IMR-90 (cell line): ENCODE results near the gene MRPL21. TPM values are rescaled to one million over a fixed set of nuclear protein-coding genes. Genes with fewer than 3 reads are reported as not detected.

ENCODE experiments used
- ATAC-seq: fragments of 200-7000 bp; cut with Tn5 transposase; 2 replicates; pipeline ENCODE4 v1.9.1; 2020; ENCODE audit warnings: low read depth, mild to moderate bottlenecking, moderate library complexity
- BruUV-seq: library from RNA; stranded (reverse); fragments of 400-500 nt; replicated peaks from 2 replicates; lab custom pipeline; 2021; lab: Mats Ljungman, UMichigan
- CTCF ChIA-PET: fragments of 300-600 bp; formaldehyde crosslinking; extraction: SDS; loops from one replicate; lab custom pipeline; 2021; ENCODE audit warnings: antibody characterized with exemption; lab: Yijun Ruan, JAX
- POLR2A ChIA-PET: fragments of 300-600 bp; sonication (Branson Sonifier 250); formaldehyde crosslinking; loops from one replicate; lab custom pipeline; 2022; ENCODE audit warnings: antibody characterized with exemption; ENCODE audit not compliant: unreplicated experiment; lab: Charles Lee
- DNase-seq: peaks from one replicate; pipeline ENCODE4 v3.0.0; 2013
- H2AFZ ChIP-seq: replicated peaks from 2 replicates; pipeline ENCODE3; 2013; ENCODE audit warnings: low read length, mild to moderate bottlenecking; ENCODE audit not compliant: poor library complexity
- H2AK5ac ChIP-seq: 2 replicates; pipeline ENCODE4 v1.6.1; 2013; ENCODE audit warnings: low read depth, low read length, inconsistent platforms
- H2AK9ac ChIP-seq: replicated peaks from 2 replicates; pipeline ENCODE3; 2013; ENCODE audit warnings: mild to moderate bottlenecking, low read depth, low read length, moderate library complexity; ENCODE audit not compliant: poor library complexity
- H2BK120ac ChIP-seq: 2 replicates; pipeline ENCODE4 v1.6.1; 2013; ENCODE audit warnings: low read depth, low read length, inconsistent platforms
- H2BK15ac ChIP-seq: 3 replicates; pipeline ENCODE4 v1.6.1; 2013; ENCODE audit warnings: low read depth, low read length, inconsistent platforms
- H2BK20ac ChIP-seq: 2 replicates; pipeline ENCODE4 v1.6.1; 2013; ENCODE audit warnings: low read depth, mild to moderate bottlenecking, inconsistent platforms, low read length, moderate library complexity
- H2BK5ac ChIP-seq: 2 replicates; pipeline ENCODE4 v1.6.1; 2013; ENCODE audit warnings: mild to moderate bottlenecking, low read depth, low read length, inconsistent platforms; ENCODE audit not compliant: poor library complexity, severe bottlenecking
- H3K14ac ChIP-seq: replicated peaks from 2 replicates; pipeline ENCODE4 v1.6.1; 2013; ENCODE audit warnings: low read depth, low read length, inconsistent platforms
- H3K18ac ChIP-seq: 2 replicates; pipeline ENCODE4 v1.6.1; 2013; ENCODE audit warnings: low read depth, low read length, control low read depth
- H3K23ac ChIP-seq: 2 replicates; pipeline ENCODE4 v1.6.1; 2013; ENCODE audit warnings: low read depth, low read length, inconsistent platforms
- H3K27ac ChIP-seq: 2 replicates; pipeline ENCODE4 v1.5.1; 2013; ENCODE audit warnings: mild to moderate bottlenecking, control low read depth, low read length; ENCODE audit not compliant: insufficient read depth
- H3K27me3 ChIP-seq: 2 replicates; pipeline ENCODE4 v1.6.1; 2013; ENCODE audit warnings: low read length; ENCODE audit not compliant: control insufficient read depth, insufficient read depth
- H3K36me3 ChIP-seq: 2 replicates; pipeline ENCODE4 v1.6.1; 2013; ENCODE audit warnings: low read length, mixed read lengths; ENCODE audit not compliant: control insufficient read depth, insufficient read depth
- H3K4ac ChIP-seq: 2 replicates; pipeline ENCODE4 v1.6.1; 2013; ENCODE audit warnings: low read depth, low read length, inconsistent platforms
- H3K4me1 ChIP-seq: 2 replicates; pipeline ENCODE4 v1.6.1; 2013; ENCODE audit warnings: low read length, mixed read lengths; ENCODE audit not compliant: control insufficient read depth, insufficient read depth
- H3K4me2 ChIP-seq: 2 replicates; pipeline ENCODE4 v1.6.1; 2013; ENCODE audit warnings: low read depth, mild to moderate bottlenecking, control low read depth, low read length, moderate library complexity
- H3K4me3 ChIP-seq: 2 replicates; pipeline ENCODE4 v1.5.1; 2013; ENCODE audit warnings: low read depth, mild to moderate bottlenecking, control low read depth, low read length, moderate library complexity; ENCODE audit not compliant: insufficient read depth
- H3K56ac ChIP-seq: 2 replicates; pipeline ENCODE4 v1.6.1; 2013; ENCODE audit warnings: low read length, inconsistent platforms; ENCODE audit not compliant: insufficient read depth; ENCODE audit errors: extremely low read depth
- H3K79me1 ChIP-seq, 2 experiments: 2 replicates each; pipeline ENCODE4 v1.6.1; 2013; ENCODE audit warnings: low read length in 2 of 2, inconsistent platforms in 1 of 2, low read depth in 1 of 2
- H3K9ac ChIP-seq: 2 replicates; pipeline ENCODE4 v1.6.1; 2013; ENCODE audit warnings: low read depth, low read length, control low read depth
- H3K9me1 ChIP-seq: 2 replicates; pipeline ENCODE4 v1.6.1; 2013; ENCODE audit warnings: low read length, inconsistent platforms; ENCODE audit not compliant: insufficient read depth
- H3K9me3 ChIP-seq: 2 replicates; pipeline ENCODE4 v1.6.1; 2013; ENCODE audit warnings: low read length; ENCODE audit not compliant: control insufficient read depth, insufficient read depth
- H4K20me1 ChIP-seq: 2 replicates; pipeline ENCODE4 v1.6.1; 2013; ENCODE audit warnings: low read length, inconsistent platforms; ENCODE audit not compliant: insufficient read depth
- H4K5ac ChIP-seq: 2 replicates; pipeline ENCODE4 v1.6.1; 2013; ENCODE audit warnings: mild to moderate bottlenecking, low read depth, low read length, control low read depth
- H4K8ac ChIP-seq, 2 experiments: 2 replicates each; pipeline ENCODE4 v1.6.1; 2013; ENCODE audit warnings: low read depth in 2 of 2, low read length in 2 of 2, control low read depth in 1 of 2, inconsistent platforms in 1 of 2
- H4K91ac ChIP-seq: 2 replicates; pipeline ENCODE4 v1.6.1; 2013; ENCODE audit warnings: low read depth, low read length, inconsistent platforms; ENCODE audit not compliant: insufficient read depth
- CEBPB ChIP-seq: IDR thresholded peaks from 2 replicates; pipeline ENCODE4 v1.6.1; 2012; ENCODE audit warnings: low read depth, low read length, improper control_type of control experiment
- CHD1 ChIP-seq: IDR thresholded peaks from 2 replicates; pipeline ENCODE4 v1.6.1; 2012; ENCODE audit warnings: low read depth, low read length, improper control_type of control experiment
- FOS ChIP-seq: fragments of 150-350 bp; IDR thresholded peaks from 2 replicates; pipeline ENCODE4 v1.6.1; 2016; ENCODE audit warnings: low read depth, low read length
- MAFK ChIP-seq: IDR thresholded peaks from 2 replicates; pipeline ENCODE4 v1.6.1; 2012; ENCODE audit warnings: low read depth, low read length, improper control_type of control experiment
- MXI1 ChIP-seq: IDR thresholded peaks from 2 replicates; pipeline ENCODE4 v1.6.1; 2012; ENCODE audit warnings: low read depth, mild to moderate bottlenecking, low read length, moderate library complexity, borderline replicate concordance
- NFE2L2 ChIP-seq: fragments of 150-350 bp; IDR thresholded peaks from 2 replicates; pipeline ENCODE4 v1.6.1; 2016; ENCODE audit warnings: low read depth, mild to moderate bottlenecking, low read length
- POLR2A ChIP-seq: IDR thresholded peaks from 2 replicates; pipeline ENCODE4 v1.6.1; 2012; ENCODE audit warnings: mild to moderate bottlenecking, low read depth, low read length
- RAD21 ChIP-seq: IDR thresholded peaks from 2 replicates; pipeline ENCODE4 v1.6.1; 2012; ENCODE audit warnings: low read length, improper control_type of control experiment
- USF2 ChIP-seq: fragments of 150-350 bp; IDR thresholded peaks from 2 replicates; pipeline ENCODE4 v1.6.1; 2017; ENCODE audit warnings: mild to moderate bottlenecking, antibody characterized with exemption, low read length, low read depth
- WGBS, 2 experiments: methylation state at CpG; one replicate each; pipeline versions ENCODE4 v1.1.5 to v1.1.7; 2013; ENCODE audit warnings: missing lambda C conversion rate in 2 of 2; ENCODE audit not compliant: insufficient read length in 1 of 2; ENCODE audit errors: extremely low coverage in 2 of 2; 5-methylcytosine and 5-hydroxymethylcytosine counted together
- dilution Hi-C: fragments of 300-500 bp; cut with HindIII; formaldehyde crosslinking; loops from one replicate; pipeline ENCODE4 v1.14.3; 2018; ENCODE audit warnings: low sequenced_read_pairs; ENCODE audit not compliant: unreplicated experiment
- in situ Hi-C: fragments of 300-500 bp; cut with MboI; formaldehyde crosslinking; loops from 3 replicates; pipeline ENCODE4 v1.14.3; 2019; ENCODE audit warnings: low sequenced_read_pairs, inconsistent platforms, mixed read lengths
- intact Hi-C: fragments of 100-400 bp; cut with micrococcal nuclease; formaldehyde crosslinking; loops from 2 replicates; pipeline ENCODE4 v1.10.0; 2022
- polyA plus RNA-seq, 3 experiments: library from polyadenylated mRNA; depleted of rRNA; stranded (reverse); fragments of >200 nt; gene quantifications; 2 replicates each; pipeline ENCODE4 v1.2.3, GENCODE V29; 2012; ENCODE audit warnings: low replicate concordance in 1 of 3
- total RNA-seq: library from RNA; depleted of rRNA; stranded (reverse); fragments of >200 nt; gene quantifications from 2 replicates; pipeline ENCODE4 v1.2.3, GENCODE V29; 2012
- TF ChIP-seq, protein P1 (sequence below): conservative IDR thresholded peaks from 2 replicates; pipeline ENCODE4 v1.5.1; 2012; ENCODE audit warnings: mild to moderate bottlenecking, low read depth, low read length, improper control_type of control experiment

The MRPL21 gene
- total and polyA plus RNA-seq, 2 of the 4 experiments (the other 2 are of a cell fraction): 19.2 to 26.3 TPM

DNA sequence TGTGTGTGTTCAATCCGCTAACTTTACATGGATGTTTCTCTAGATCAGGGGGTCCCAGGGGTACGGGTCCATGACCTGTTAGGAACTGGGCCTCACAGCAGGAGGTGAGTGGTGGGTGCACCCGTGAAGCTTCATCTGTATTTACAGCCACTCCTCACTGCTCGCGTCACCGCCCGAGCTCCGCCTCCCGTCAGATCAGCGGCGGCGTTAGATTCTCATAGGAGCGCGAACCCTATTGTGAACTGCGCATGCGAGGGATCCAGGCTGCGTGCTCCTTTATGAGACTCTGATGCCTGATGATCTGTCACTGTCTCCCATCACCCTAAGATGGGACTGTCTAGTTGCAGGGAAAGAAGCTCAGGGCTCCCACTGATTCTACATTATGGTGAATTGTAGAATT lies 45.3 kb upstream of the MRPL21 start:
- dilution Hi-C loops: no loop called here
- Histone ChIP-seq H3K56ac (no peak overlapping the region), H3K23ac (no peak overlapping the region), H3K4me1 (peaks cover 10% of the 10 kb centered on the region), H4K5ac (no peak overlapping the region), H2AFZ (no peak overlapping the region), H2BK15ac (no peak overlapping the region), H2BK20ac (no peak overlapping the region), H3K4me3 (no peak overlapping the region), H3K14ac (no peak overlapping the region), H3K27me3 (no peaks in the 10 kb centered on the region; the same call in 1 of the 2 replicates), H3K9me3 (no peaks in the 10 kb centered on the region), H3K79me1 (no peaks in the 10 kb centered on the region), H2BK5ac (no peak overlapping the region), H3K9me1 (no peaks in the 10 kb centered on the region; the same call in 1 of the 2 replicates), H2AK9ac (no peak overlapping the region), H3K4ac (no peak overlapping the region), H3K18ac (no peak overlapping the region), H4K20me1 (no peaks in the 10 kb centered on the region), H2AK5ac (no peak overlapping the region), H2BK120ac (no peak overlapping the region), H3K4me2 (no peak overlapping the region), H4K91ac (no peak overlapping the region), H3K36me3 (no peaks in the 10 kb centered on the region), H4K8ac (no peak overlapping the region), H3K27ac (no peak overlapping the region), H3K9ac (no peak overlapping the region)
- BruUV-seq: no TSS peak
- DNase-seq: no peak
- TF ChIP-seq MXI1 (no peak), NFE2L2 (no peak), RAD21 (no peak), FOS (no peak), CEBPB (no peak), CHD1 (no peak), MAFK (no peak), USF2 (no peak), POLR2A (no peak)
- TF ChIP-seq, protein P1, sequence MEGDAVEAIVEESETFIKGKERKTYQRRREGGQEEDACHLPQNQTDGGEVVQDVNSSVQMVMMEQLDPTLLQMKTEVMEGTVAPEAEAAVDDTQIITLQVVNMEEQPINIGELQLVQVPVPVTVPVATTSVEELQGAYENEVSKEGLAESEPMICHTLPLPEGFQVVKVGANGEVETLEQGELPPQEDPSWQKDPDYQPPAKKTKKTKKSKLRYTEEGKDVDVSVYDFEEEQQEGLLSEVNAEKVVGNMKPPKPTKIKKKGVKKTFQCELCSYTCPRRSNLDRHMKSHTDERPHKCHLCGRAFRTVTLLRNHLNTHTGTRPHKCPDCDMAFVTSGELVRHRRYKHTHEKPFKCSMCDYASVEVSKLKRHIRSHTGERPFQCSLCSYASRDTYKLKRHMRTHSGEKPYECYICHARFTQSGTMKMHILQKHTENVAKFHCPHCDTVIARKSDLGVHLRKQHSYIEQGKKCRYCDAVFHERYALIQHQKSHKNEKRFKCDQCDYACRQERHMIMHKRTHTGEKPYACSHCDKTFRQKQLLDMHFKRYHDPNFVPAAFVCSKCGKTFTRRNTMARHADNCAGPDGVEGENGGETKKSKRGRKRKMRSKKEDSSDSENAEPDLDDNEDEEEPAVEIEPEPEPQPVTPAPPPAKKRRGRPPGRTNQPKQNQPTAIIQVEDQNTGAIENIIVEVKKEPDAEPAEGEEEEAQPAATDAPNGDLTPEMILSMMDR: no peak
- POLR2A ChIA-PET: no interaction called here
- CTCF ChIA-PET: no interaction called here
- no CpG with 5 or more reads among the region's 17 CpGs for WGBS, 2 experiments
- ATAC-seq: no peak
- intact Hi-C loops: no loop called here
- in situ Hi-C loops: loop anchor here (25.0 kb wide), 1 partner anchor 713 kb away; no protein-coding TSS in a partner anchor
